Mesenteric fat pad (tissue), 1 donor: ENCODE measurements around the gene HPS3. TPM values are rescaled to one million over a fixed set of nuclear protein-coding genes. Genes with fewer than 3 reads are reported as not detected.

ENCODE experiments used
- DNase-seq: peaks from one replicate; pipeline ENCODE4 v3.0.0-alpha.2; 2020; ENCODE audit warnings: low spot score
- total RNA-seq: library from RNA; stranded (reverse); fragmentation: NEBNext Ultra II Directional; extraction: Animal tissue kit (Norgen Biotek cat#: 25700); gene quantifications from one replicate; pipeline ENCODE4 v1.2.1, GENCODE V29; 2021
- donor health status: DM: yes; HTN: yes; CAD: no.

Gene HPS3
- total RNA-seq, 1 donor from 2014 or later = 17.0 TPM

- no peak for DNase-seq
Observed at GRCh38 chr3:149120051-149120972, 9.1 kb upstream of the HPS3 start.

- no peak for DNase-seq
Observed at GRCh38 chr3:149122721-149123578, 6.5 kb upstream of the HPS3 start.

GRCh38 chr3:149128821-149129220 is 617 bp upstream of the HPS3 start:
- DNase-seq = no peak

- DNase-seq = no peak
Observed at GRCh38 chr3:149131589-149131988, 2.2 kb downstream of the HPS3 start.

GRCh38 chr3:149134575-149134974 is 5.1 kb downstream of the HPS3 start:
- no peak for DNase-seq

- DNase-seq = no peak
Observed at GRCh38 chr3:149142682-149143081, 13.2 kb downstream of the HPS3 start.

- DNase-seq = no peak
Observed at GRCh38 chr3:149145356-149145755, 15.9 kb downstream of the HPS3 start.

GRCh38 chr3:149145974-149146373 is 16.5 kb downstream of the HPS3 start:
- no peak for DNase-seq

- no peak for DNase-seq
Observed at GRCh38 chr3:149150436-149150835, 21.0 kb downstream of the HPS3 start.

GRCh38 chr3:149151843-149152242 is 22.4 kb downstream of the HPS3 start:
- DNase-seq = no peak

- DNase-seq = no peak
Observed at GRCh38 chr3:149152420-149152819, 23.0 kb downstream of the HPS3 start.

- DNase-seq = no peak
Observed at GRCh38 chr3:149153402-149153801, 24.0 kb downstream of the HPS3 start.

- DNase-seq = no peak
Observed at GRCh38 chr3:149160754-149161300, 31.4 kb downstream of the HPS3 start.

- DNase-seq = no peak
Observed at GRCh38 chr3:149162007-149162406, 32.6 kb downstream of the HPS3 start.

- no peak for DNase-seq
Observed at GRCh38 chr3:149163066-149163465, 33.6 kb downstream of the HPS3 start.

GRCh38 chr3:149167898-149168297 is 38.5 kb downstream of the HPS3 start:
- DNase-seq = no peak

- no peak for DNase-seq
Observed at GRCh38 chr3:149170672-149171071, 41.2 kb downstream of the HPS3 start.

GRCh38 chr3:149174901-149175300 is 45.5 kb downstream of the HPS3 start:
- no peak for DNase-seq

- DNase-seq = no peak
Observed at GRCh38 chr3:149177122-149177521, 47.7 kb downstream of the HPS3 start.

- no peak for DNase-seq
Observed at GRCh38 chr3:149179220-149179619, 49.8 kb downstream of the HPS3 start.

GRCh38 chr3:149180057-149180573 is 50.7 kb downstream of the HPS3 start:
- no peak for DNase-seq

- no peak for DNase-seq
Observed at GRCh38 chr3:149181182-149181581, 51.7 kb downstream of the HPS3 start.
